PC-9 (cell line): ENCODE data around the gene NPVF. TPM values are rescaled to one million over a fixed set of nuclear protein-coding genes. Genes with fewer than 3 reads are reported as not detected.

Experiments used
- BruUV-seq: library from RNA; stranded (reverse); fragments of 400-500 nt; replicated peaks from 2 replicates; lab custom pipeline; 2021; lab: Mats Ljungman, UMichigan
- CTCF ChIA-PET: fragments of 300-600 bp; sonication (Branson Sonifier 250); formaldehyde crosslinking; loops from one replicate; lab custom pipeline; 2022; ENCODE audit warnings: antibody characterized with exemption; lab: Charles Lee
- POLR2A ChIA-PET: fragments of 300-600 bp; sonication (Branson Sonifier 250); formaldehyde crosslinking; loops from one replicate; lab custom pipeline; 2022; ENCODE audit warnings: antibody characterized with exemption; ENCODE audit not compliant: unreplicated experiment; lab: Charles Lee
- DNase-seq, 2 experiments: peaks; one replicate each; pipeline versions ENCODE4 v3.0.0 to v3.0.0-alpha.2; 2015 to 2022; ENCODE audit warnings: mixed read lengths in 1 of 2
- H2AFZ ChIP-seq: fragments of 200-600 bp; sonication (generic); 2 replicates; pipeline ENCODE4 v1.8.1; 2017; ENCODE audit warnings: antibody characterized with exemption
- H3F3A ChIP-seq: fragments of 200-600 bp; sonication (generic); 2 replicates; pipeline ENCODE4 v1.8.1; 2017; ENCODE audit warnings: antibody characterized with exemption, mild to moderate bottlenecking, low read depth; ENCODE audit not compliant: insufficient read depth
- H3K27ac ChIP-seq: fragments of 200-600 bp; sonication (generic); 2 replicates; pipeline ENCODE4 v1.6.1; 2016; ENCODE audit warnings: mixed run types
- H3K27me3 ChIP-seq: fragments of 200-600 bp; sonication (generic); 2 replicates; pipeline ENCODE4 v1.6.1; 2016; ENCODE audit warnings: low read depth, mixed run types; ENCODE audit not compliant: insufficient read depth
- H3K36me3 ChIP-seq: fragments of 200-600 bp; sonication (generic); 2 replicates; pipeline ENCODE4 v1.6.1; 2016; ENCODE audit warnings: low read depth, mixed run types
- H3K4me1 ChIP-seq: fragments of 200-600 bp; sonication (generic); replicated peaks from 2 replicates; pipeline ENCODE4 v1.6.1; 2016; ENCODE audit warnings: mixed run types; ENCODE audit not compliant: insufficient read depth
- H3K4me2 ChIP-seq: fragments of 200-600 bp; sonication (generic); 2 replicates; pipeline ENCODE4 v1.6.1; 2017; ENCODE audit warnings: mixed run types
- H3K4me3 ChIP-seq: fragments of 200-600 bp; sonication (generic); 2 replicates; pipeline ENCODE4 v1.6.1; 2016; ENCODE audit warnings: mixed run types
- H3K79me2 ChIP-seq: fragments of 200-600 bp; sonication (generic); 2 replicates; pipeline ENCODE4 v1.6.1; 2017; ENCODE audit warnings: low read depth, mixed run types
- H3K9me2 ChIP-seq: fragments of 200-600 bp; sonication (generic); 2 replicates; pipeline ENCODE4 v1.8.1; 2017; ENCODE audit warnings: mild to moderate bottlenecking; ENCODE audit not compliant: insufficient read depth
- H3K9me3 ChIP-seq: fragments of 200-600 bp; sonication (generic); 2 replicates; pipeline ENCODE4 v1.8.1; 2016; ENCODE audit warnings: low read depth; ENCODE audit not compliant: insufficient read depth
- H4K20me1 ChIP-seq: fragments of 200-600 bp; sonication (generic); 2 replicates; pipeline ENCODE4 v1.8.1; 2017; ENCODE audit not compliant: insufficient read depth
- CTCF ChIP-seq: fragments of 200-600 bp; sonication (generic); conservative IDR thresholded peaks from 2 replicates; pipeline ENCODE4 v1.6.1; 2017; ENCODE audit warnings: mixed run types, antibody characterized with exemption, mild to moderate bottlenecking, moderate library complexity
- EZH2 ChIP-seq: fragments of 200-600 bp; sonication (generic); IDR thresholded peaks from 2 replicates; pipeline ENCODE4 v1.8.0; 2017; ENCODE audit warnings: antibody characterized with exemption, low read depth
- intact Hi-C: fragments of 100-400 bp; cut with micrococcal nuclease; formaldehyde crosslinking; loops from one replicate; pipeline ENCODE4 v1.10.0; 2022; ENCODE audit not compliant: unreplicated experiment
- total RNA-seq: library from RNA; stranded (reverse); gene quantifications from 2 replicates; pipeline ENCODE4 v1.2.3, GENCODE V29; 2021

The NPVF gene
- total RNA-seq, 1 experiment from 2014 or later, result not detected

GRCh38 chr7:25239888-25240287 lies 11.6 kb upstream of the NPVF start:
- H3K27me3 ChIP-seq, result peaks cover 63% of the 10 kb centered on the region
- no peaks in the 10 kb centered on the region for H3K79me2 ChIP-seq
- no peaks in the 10 kb centered on the region for H3K36me3 ChIP-seq
- no peak overlapping the region for H3K27ac ChIP-seq
- H2AFZ ChIP-seq, result no peak overlapping the region
- ChIA-PET POLR2A (no interaction called here), CTCF (no interaction called here)
- H4K20me1 ChIP-seq, result no peaks in the 10 kb centered on the region
- TF ChIP-seq CTCF, result no peak
- TF ChIP-seq EZH2, result no peak
- H3K9me2 ChIP-seq, result no peaks in the 10 kb centered on the region
- H3K4me1 ChIP-seq, result no peaks in the 10 kb centered on the region
- H3F3A ChIP-seq, result no peaks in the 10 kb centered on the region
- no TSS peak for BruUV-seq
- no peak for DNase-seq
- no peaks in the 10 kb centered on the region for H3K9me3 ChIP-seq
- H3K4me3 ChIP-seq, result no peak overlapping the region
- intact Hi-C loops, result no loop called here
- H3K4me2 ChIP-seq, result no peak overlapping the region

GRCh38 chr7:25238066-25238725 lies 9.9 kb upstream of the NPVF start:
- intact Hi-C loops, result no loop called here
- H3F3A ChIP-seq, result no peaks in the 10 kb centered on the region
- H3K36me3 ChIP-seq, result no peaks in the 10 kb centered on the region
- no peaks in the 10 kb centered on the region for H3K79me2 ChIP-seq
- ChIA-PET POLR2A (no interaction called here), CTCF (no interaction called here)
- H3K4me1 ChIP-seq, result no peaks in the 10 kb centered on the region
- H3K4me2 ChIP-seq, result no peak overlapping the region
- no peaks in the 10 kb centered on the region for H3K9me3 ChIP-seq
- H3K27me3 ChIP-seq, result peaks cover 73% of the 10 kb centered on the region
- no peak overlapping the region for H2AFZ ChIP-seq
- H3K9me2 ChIP-seq, result no peaks in the 10 kb centered on the region
- no peak overlapping the region for H3K4me3 ChIP-seq
- no peak overlapping the region for H3K27ac ChIP-seq
- BruUV-seq, result no TSS peak
- no peak for TF ChIP-seq EZH2
- no peaks in the 10 kb centered on the region for H4K20me1 ChIP-seq
- no peak for DNase-seq

GRCh38 chr7:25235471-25235870 lies 7.2 kb upstream of the NPVF start:
- H3K4me2 ChIP-seq, result no peak overlapping the region
- H3K9me2 ChIP-seq, result no peaks in the 10 kb centered on the region
- H4K20me1 ChIP-seq, result no peaks in the 10 kb centered on the region
- H3K9me3 ChIP-seq, result no peaks in the 10 kb centered on the region
- H3K79me2 ChIP-seq, result no peaks in the 10 kb centered on the region
- intact Hi-C loops, result no loop called here
- ChIA-PET CTCF (no interaction called here), POLR2A (no interaction called here)
- no peaks in the 10 kb centered on the region for H3K4me1 ChIP-seq
- no peak overlapping the region for H3K4me3 ChIP-seq
- no TSS peak for BruUV-seq
- TF ChIP-seq EZH2 (no peak), CTCF (no peak)
- no peaks in the 10 kb centered on the region for H3K36me3 ChIP-seq
- peaks cover 76% of the 10 kb centered on the region for H3K27me3 ChIP-seq
- no peak overlapping the region for H2AFZ ChIP-seq
- DNase-seq, result no peak
- H3K27ac ChIP-seq, result no peak overlapping the region
- no peaks in the 10 kb centered on the region for H3F3A ChIP-seq

GRCh38 chr7:25234336-25234735 lies 6.0 kb upstream of the NPVF start:
- no peak for DNase-seq
- no peaks in the 10 kb centered on the region for H3K4me1 ChIP-seq
- no peaks in the 10 kb centered on the region for H3K9me2 ChIP-seq
- no peaks in the 10 kb centered on the region for H3F3A ChIP-seq
- no TSS peak for BruUV-seq
- ChIA-PET POLR2A (no interaction called here), CTCF (no interaction called here)
- no peaks in the 10 kb centered on the region for H3K9me3 ChIP-seq
- peaks cover 75% of the 10 kb centered on the region for H3K27me3 ChIP-seq
- no peak overlapping the region for H2AFZ ChIP-seq
- H3K27ac ChIP-seq, result no peak overlapping the region
- no peaks in the 10 kb centered on the region for H3K79me2 ChIP-seq
- intact Hi-C loops, result no loop called here
- TF ChIP-seq CTCF (no peak), EZH2 (no peak)
- no peaks in the 10 kb centered on the region for H3K36me3 ChIP-seq
- H4K20me1 ChIP-seq, result no peaks in the 10 kb centered on the region
- H3K4me2 ChIP-seq, result no peak overlapping the region
- H3K4me3 ChIP-seq, result no peak overlapping the region
